ENCODE measurements around the gene C1orf174. TPM values are rescaled to one million over a fixed set of nuclear protein-coding genes. Genes with fewer than 3 reads are reported as not detected.
A peak's percentile ranks its signal among the peaks of the same experiment; 100 is the strongest.

The C1orf174 gene
- total RNA-seq: 10 to 100 TPM; 14.8 to 15.6 TPM

- 0% methylated on average over 8 to 36 of the region's 58 CpGs for WGBS, 2 donors
- ATAC-seq: peak; percentile 86
- DNase-seq: peak; percentile 95 to 97 (median 96)
- H3K9me3 ChIP-seq: no peaks in the 10 kb centered on the region
- intact Hi-C loops (cut with DNase I): no loop called here
- no peaks in the 10 kb centered on the region for H3K36me3 ChIP-seq (replicated peaks in 1 of 2; ENCODE audit: insufficient read depth in 1 of 2, low read depth in 2 of 2)
- peaks cover 11% of the 10 kb centered on the region for H3K4me1 ChIP-seq
- no peaks in the 10 kb centered on the region for H3K27me3 ChIP-seq
- H3K4me3 ChIP-seq: peak within 1 kb of the TSS; percentile 63 to 90
- H3K27ac ChIP-seq: peak within 1 kb of the TSS; percentile 93 to 98 (median 98)
- peak in 2 of 3 donors; percentile 71 to 76 for TF ChIP-seq POLR2A (IDR thresholded peaks at IDR 0.05)
- TF ChIP-seq, protein P1, sequence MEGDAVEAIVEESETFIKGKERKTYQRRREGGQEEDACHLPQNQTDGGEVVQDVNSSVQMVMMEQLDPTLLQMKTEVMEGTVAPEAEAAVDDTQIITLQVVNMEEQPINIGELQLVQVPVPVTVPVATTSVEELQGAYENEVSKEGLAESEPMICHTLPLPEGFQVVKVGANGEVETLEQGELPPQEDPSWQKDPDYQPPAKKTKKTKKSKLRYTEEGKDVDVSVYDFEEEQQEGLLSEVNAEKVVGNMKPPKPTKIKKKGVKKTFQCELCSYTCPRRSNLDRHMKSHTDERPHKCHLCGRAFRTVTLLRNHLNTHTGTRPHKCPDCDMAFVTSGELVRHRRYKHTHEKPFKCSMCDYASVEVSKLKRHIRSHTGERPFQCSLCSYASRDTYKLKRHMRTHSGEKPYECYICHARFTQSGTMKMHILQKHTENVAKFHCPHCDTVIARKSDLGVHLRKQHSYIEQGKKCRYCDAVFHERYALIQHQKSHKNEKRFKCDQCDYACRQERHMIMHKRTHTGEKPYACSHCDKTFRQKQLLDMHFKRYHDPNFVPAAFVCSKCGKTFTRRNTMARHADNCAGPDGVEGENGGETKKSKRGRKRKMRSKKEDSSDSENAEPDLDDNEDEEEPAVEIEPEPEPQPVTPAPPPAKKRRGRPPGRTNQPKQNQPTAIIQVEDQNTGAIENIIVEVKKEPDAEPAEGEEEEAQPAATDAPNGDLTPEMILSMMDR (IDR thresholded peaks at IDR 0.05): no peak
Measured at GRCh38 chr1:3900150-3900968, at the start of gene C1orf174. Gene C1orf174, minus strand, starts transcription at chr1:3900272. Its CDS starts 86 bp downstream, at chr1:3900186.

DNA sequence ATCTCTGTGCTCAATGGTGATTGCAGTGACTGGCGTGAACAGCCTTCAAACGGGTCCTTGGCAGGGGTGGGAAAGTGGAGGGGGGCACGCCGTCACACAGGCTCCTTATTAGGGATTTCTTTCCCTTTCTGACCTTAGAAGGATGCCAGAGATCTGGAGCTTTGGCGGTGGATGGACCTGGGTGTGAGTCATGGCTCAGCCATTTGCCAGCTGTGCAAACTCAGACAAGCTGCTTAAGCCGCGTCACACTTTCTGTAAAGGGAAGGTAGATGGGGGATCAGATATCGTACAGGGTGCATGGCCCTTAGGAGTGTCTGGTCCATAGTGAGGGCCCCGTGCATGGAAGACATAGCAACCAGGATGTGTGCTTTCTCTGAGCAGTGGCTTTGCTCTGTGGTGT is 48.3 kb upstream of the C1orf174 start:
- 66 to 71% methylated on average over 8 to 9 of the region's 9 CpGs for WGBS, 2 donors

DNA sequence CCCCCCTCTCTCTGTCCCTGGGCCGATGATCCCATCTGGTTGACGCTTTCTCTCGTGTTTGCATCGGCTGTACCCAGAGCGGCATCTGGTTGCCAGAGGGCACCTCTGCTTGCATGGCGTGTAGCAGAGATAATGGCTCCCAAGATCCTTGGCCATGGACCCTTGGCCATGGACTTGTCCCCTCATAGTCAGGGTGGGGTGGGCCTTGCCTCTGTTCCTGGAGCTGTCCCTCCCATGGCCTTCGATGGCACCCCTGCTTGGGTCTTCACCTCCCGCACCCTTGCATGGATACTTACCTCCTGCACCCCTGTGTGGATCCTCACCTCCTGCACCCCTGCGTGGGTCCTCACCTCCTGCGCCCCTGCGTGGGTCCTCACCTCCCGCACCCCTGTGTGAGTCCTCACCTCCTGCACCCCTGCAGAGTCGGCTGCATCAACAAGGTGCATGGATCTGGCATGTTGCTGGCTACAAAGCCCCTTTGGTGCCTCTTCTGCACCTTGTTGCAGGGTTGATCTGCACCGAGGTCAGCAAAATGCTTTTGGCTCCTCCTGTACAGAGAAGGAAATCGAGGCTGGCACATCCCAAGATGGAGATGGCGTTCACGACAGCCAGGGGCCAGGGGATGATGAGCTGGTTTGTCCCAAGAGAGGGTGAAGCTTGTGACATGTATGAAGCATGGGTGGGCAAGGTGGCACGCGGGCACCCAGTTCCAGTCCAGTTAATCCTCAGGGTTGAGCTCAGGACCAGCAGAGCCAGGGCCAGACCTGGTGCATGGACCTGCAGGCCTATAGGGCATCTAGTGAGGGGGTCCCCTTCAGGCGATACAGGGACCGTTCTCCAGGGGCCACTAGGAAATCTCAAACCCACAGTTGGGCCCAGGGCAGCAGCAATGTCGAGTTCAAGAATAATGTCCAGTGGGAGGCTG is 46.1 kb upstream of the C1orf174 start:
- DNase-seq (no peak), ATAC-seq (no peak)
- Histone ChIP-seq H3K27me3 (no peaks in the 10 kb centered on the region), H3K27ac (no peak overlapping the region), H3K9me3 (no peaks in the 10 kb centered on the region), H3K4me1 (no peaks in the 10 kb centered on the region), H3K4me3 (no peak overlapping the region), H3K36me3 (replicated peaks in 1 of 2; ENCODE audit: insufficient read depth in 1 of 2, low read depth in 2 of 2) (no peaks in the 10 kb centered on the region)
- no peak for TF ChIP-seq POLR2A (IDR thresholded peaks at IDR 0.05)
- TF ChIP-seq, protein P1 (IDR thresholded peaks at IDR 0.05): no peak
- intact Hi-C loops (cut with DNase I): no loop called here
- 63 to 65% methylated on average over 20 to 22 of the region's 22 CpGs for WGBS, 2 donors

More for the DNA sequence above, 48.3 kb upstream of the C1orf174 start:
- no peak for ATAC-seq
- H3K9me3 ChIP-seq: no peaks in the 10 kb centered on the region
- TF ChIP-seq, protein P1 (IDR thresholded peaks at IDR 0.05): no peak
- no peak for TF ChIP-seq POLR2A (IDR thresholded peaks at IDR 0.05)
- no peaks in the 10 kb centered on the region for H3K36me3 ChIP-seq (replicated peaks in 1 of 2; ENCODE audit: insufficient read depth in 1 of 2, low read depth in 2 of 2)
- H3K27ac ChIP-seq: no peak overlapping the region
- no peak overlapping the region for H3K4me3 ChIP-seq
- no peaks in the 10 kb centered on the region for H3K27me3 ChIP-seq
- intact Hi-C loops (cut with DNase I): no loop called here
- no peaks in the 10 kb centered on the region for H3K4me1 ChIP-seq
- no peak for DNase-seq

GRCh38 chr1:3945222-3945621 is 45.1 kb upstream of the C1orf174 start:
- Histone ChIP-seq H3K4me3 (no peak overlapping the region), H3K36me3 (replicated peaks in 1 of 2; ENCODE audit: insufficient read depth in 1 of 2, low read depth in 2 of 2) (no peaks in the 10 kb centered on the region), H3K27ac (no peak overlapping the region), H3K4me1 (no peaks in the 10 kb centered on the region), H3K9me3 (no peaks in the 10 kb centered on the region), H3K27me3 (no peaks in the 10 kb centered on the region)
- DNase-seq (no peak), ATAC-seq (no peak)
- TF ChIP-seq, protein P1 (IDR thresholded peaks at IDR 0.05): no peak
- TF ChIP-seq POLR2A (IDR thresholded peaks at IDR 0.05): no peak
- 65 to 78% methylated on average over 12 of the region's 12 CpGs for WGBS, 2 donors
- intact Hi-C loops (cut with DNase I): no loop called here

Measured in body of pancreas (tissue), 4 donors.